Large intestine (tissue), 3 donors: ENCODE data around the gene CNFN. TPM values are rescaled to one million over a fixed set of nuclear protein-coding genes. Genes with fewer than 3 reads are reported as not detected.
A peak's percentile ranks its signal among the peaks of the same experiment; 100 is the strongest.

Experiments
- DNase-seq, 2 donors: peaks; one replicate each; pipeline versions ENCODE4 v3.0.0 to v3.0.0-alpha.2; 2013
- H3K27ac ChIP-seq: one replicate; pipeline ENCODE4 v1.5.1; 2013; ENCODE audit warnings: low read length
- H3K27me3 ChIP-seq: 2 replicates; pipeline ENCODE4 v1.6.1; 2013; ENCODE audit warnings: low read length; ENCODE audit not compliant: control insufficient read depth, insufficient read depth
- H3K36me3 ChIP-seq: 2 replicates; pipeline ENCODE4 v1.6.1; 2013; ENCODE audit warnings: low read length; ENCODE audit not compliant: control insufficient read depth, insufficient read depth
- H3K4me1 ChIP-seq: one replicate; pipeline ENCODE4 v1.6.1; 2013; ENCODE audit warnings: low read length; ENCODE audit not compliant: control insufficient read depth, insufficient read depth
- H3K4me3 ChIP-seq: one replicate; pipeline ENCODE4 v1.5.1; 2013; ENCODE audit warnings: low read length
- H3K9me3 ChIP-seq: one replicate; pipeline ENCODE4 v1.6.1; 2013; ENCODE audit warnings: mild to moderate bottlenecking, low read depth, low read length, moderate library complexity; ENCODE audit not compliant: control insufficient read depth
- WGBS: methylation state at CpG from one replicate; pipeline ENCODE4 v1.1.5; 2013; ENCODE audit warnings: low lambda C conversion rate; ENCODE audit not compliant: insufficient coverage; 5-methylcytosine and 5-hydroxymethylcytosine counted together
- polyA plus RNA-seq: library from polyadenylated mRNA; unstranded; fragments of 120-200 nt; gene quantifications from one replicate; pipeline ENCODE4 v1.2.1, GENCODE V29; 2013

Gene CNFN
- polyA plus RNA-seq, 1 donor = 13.5 TPM

- Histone ChIP-seq H3K9me3 (no peaks in the 10 kb centered on the region), H3K27me3 (no peaks in the 10 kb centered on the region), H3K4me3 (no peak overlapping the region), H3K4me1 (peaks cover 20% of the 10 kb centered on the region), H3K27ac (no peak overlapping the region), H3K36me3 (peaks cover 33% of the 10 kb centered on the region)
- DNase-seq = no peak
- WGBS = no CpG with 5 or more reads among the region's 54 CpGs
These were observed 14.5 kb downstream of the CNFN start for GRCh38 chr19:42375415-42376176.

GRCh38 chr19:42374826-42375376 is 15.2 kb downstream of the CNFN start:
- peaks cover 36% of the 10 kb centered on the region for H3K36me3 ChIP-seq
- H3K9me3 ChIP-seq = no peaks in the 10 kb centered on the region
- DNase-seq = no peak
- H3K27me3 ChIP-seq = no peaks in the 10 kb centered on the region
- no peak overlapping the region for H3K4me3 ChIP-seq
- H3K27ac ChIP-seq = no peak overlapping the region
- no CpG with 5 or more reads among the region's 11 CpGs for WGBS
- H3K4me1 ChIP-seq = peaks cover 20% of the 10 kb centered on the region

- H3K4me3 ChIP-seq = no peak overlapping the region
- WGBS = no CpG with 5 or more reads among the region's 12 CpGs
These were observed 19.4 kb downstream of the CNFN start for GRCh38 chr19:42370626-42371175.

GRCh38 chr19:42370068-42370520 is 20.0 kb downstream of the CNFN start:
- H3K4me3 ChIP-seq = no peak overlapping the region
- peaks cover 4% of the 10 kb centered on the region for H3K4me1 ChIP-seq
- H3K36me3 ChIP-seq = peaks cover 31% of the 10 kb centered on the region
- no peak for DNase-seq
- H3K9me3 ChIP-seq = no peaks in the 10 kb centered on the region
- no CpG with 5 or more reads among the region's 9 CpGs for whole genome bisulfite sequencing
- H3K27me3 ChIP-seq = no peaks in the 10 kb centered on the region
- H3K27ac ChIP-seq = peak overlapping the region; percentile 38

More at GRCh38 chr19:42370626-42371175, 19.4 kb downstream of the CNFN start:
- Histone ChIP-seq H3K27ac (peak overlapping the region; percentile 38), H3K27me3 (no peaks in the 10 kb centered on the region), H3K36me3 (peaks cover 34% of the 10 kb centered on the region), H3K4me1 (peaks cover 4% of the 10 kb centered on the region), H3K9me3 (no peaks in the 10 kb centered on the region)
- DNase-seq = peak; percentile 52 to 60

- peaks cover 26% of the 10 kb centered on the region for H3K36me3 ChIP-seq
- H3K27ac ChIP-seq = no peak overlapping the region
- no peaks in the 10 kb centered on the region for H3K9me3 ChIP-seq
These were observed 20.5 kb downstream of the CNFN start for GRCh38 chr19:42369433-42370067.

GRCh38 chr19:42368765-42369164 is 21.3 kb downstream of the CNFN start:
- Histone ChIP-seq H3K4me3 (no peak overlapping the region), H3K27me3 (no peaks in the 10 kb centered on the region), H3K27ac (no peak overlapping the region), H3K9me3 (no peaks in the 10 kb centered on the region), H3K36me3 (peaks cover 31% of the 10 kb centered on the region), H3K4me1 (peaks cover 4% of the 10 kb centered on the region)
- WGBS = 80% methylated on average over 1 of the region's 15 CpGs
- no peak for DNase-seq

More at GRCh38 chr19:42369433-42370067, 20.5 kb downstream of the CNFN start:
- Histone ChIP-seq H3K4me1 (peaks cover 4% of the 10 kb centered on the region), H3K27me3 (no peaks in the 10 kb centered on the region), H3K4me3 (no peak overlapping the region)
- no CpG with 5 or more reads among the region's 27 CpGs for WGBS
- DNase-seq = no peak

- no peaks in the 10 kb centered on the region for H3K27me3 ChIP-seq
- DNase-seq = no peak
- no peak overlapping the region for H3K27ac ChIP-seq
- H3K4me1 ChIP-seq = peaks cover 4% of the 10 kb centered on the region
- WGBS = no CpG with 5 or more reads among the region's 11 CpGs
- H3K4me3 ChIP-seq = no peak overlapping the region
- peaks cover 34% of the 10 kb centered on the region for H3K36me3 ChIP-seq
- no peaks in the 10 kb centered on the region for H3K9me3 ChIP-seq
These were observed 21.7 kb downstream of the CNFN start for GRCh38 chr19:42368360-42368759.

GRCh38 chr19:42367929-42368328 is 22.2 kb downstream of the CNFN start:
- H3K27me3 ChIP-seq = no peaks in the 10 kb centered on the region
- peaks cover 39% of the 10 kb centered on the region for H3K36me3 ChIP-seq
- H3K4me1 ChIP-seq = peaks cover 4% of the 10 kb centered on the region
- no peak overlapping the region for H3K4me3 ChIP-seq
- WGBS = no CpG with 5 or more reads among the region's 4 CpGs
- no peak overlapping the region for H3K27ac ChIP-seq
- peaks cover 4% of the 10 kb centered on the region for H3K9me3 ChIP-seq
- no peak for DNase-seq

GRCh38 chr19:42366673-42367072 is 23.4 kb downstream of the CNFN start:
- WGBS = 86% methylated on average over 1 of the region's 1 CpG
- H3K36me3 ChIP-seq = peaks cover 43% of the 10 kb centered on the region

GRCh38 chr19:42363614-42364346 is 26.3 kb downstream of the CNFN start:
- peaks cover 42% of the 10 kb centered on the region for H3K36me3 ChIP-seq
- H3K4me3 ChIP-seq = no peak overlapping the region
- no peaks in the 10 kb centered on the region for H3K27me3 ChIP-seq
- 74% methylated on average over 2 of the region's 17 CpGs for WGBS
- DNase-seq = no peak
- H3K9me3 ChIP-seq = peaks cover 10% of the 10 kb centered on the region
- H3K27ac ChIP-seq = no peak overlapping the region
- H3K4me1 ChIP-seq = no peaks in the 10 kb centered on the region

More at GRCh38 chr19:42366673-42367072, 23.4 kb downstream of the CNFN start:
- DNase-seq = no peak
- peaks cover 10% of the 10 kb centered on the region for H3K9me3 ChIP-seq
- H3K4me3 ChIP-seq = no peak overlapping the region
- H3K27ac ChIP-seq = no peak overlapping the region
- peaks cover 4% of the 10 kb centered on the region for H3K4me1 ChIP-seq
- H3K27me3 ChIP-seq = no peaks in the 10 kb centered on the region
